Fibroblast of lung (primary cell): ENCODE results near the gene SFN.
"Not testable (repeated sequence)": the region's sequence is repeated elsewhere in the genome, so short reads cannot be mapped to it uniquely, and the experiment has no call there.

Experiments used
- CTCF ChIP-seq, 2 donors: IDR thresholded peaks in 1 of 2; conservative IDR thresholded peaks in 1 of 2; 1 replicate in 1 of 2; 2 replicates in 1 of 2; pipeline ENCODE4 v1.5.1; 2011 to 2012; ENCODE audit warnings: low read length in 2 of 2, control low read depth in 1 of 2, inconsistent platforms in 1 of 2, low read depth in 1 of 2, mild to moderate bottlenecking in 1 of 2
- EZH2 ChIP-seq: IDR thresholded peaks from 2 replicates; pipeline ENCODE4 v1.5.1; 2012; ENCODE audit warnings: low read length, control low read depth, mild to moderate bottlenecking; ENCODE audit errors: missing control alignments

DNA sequence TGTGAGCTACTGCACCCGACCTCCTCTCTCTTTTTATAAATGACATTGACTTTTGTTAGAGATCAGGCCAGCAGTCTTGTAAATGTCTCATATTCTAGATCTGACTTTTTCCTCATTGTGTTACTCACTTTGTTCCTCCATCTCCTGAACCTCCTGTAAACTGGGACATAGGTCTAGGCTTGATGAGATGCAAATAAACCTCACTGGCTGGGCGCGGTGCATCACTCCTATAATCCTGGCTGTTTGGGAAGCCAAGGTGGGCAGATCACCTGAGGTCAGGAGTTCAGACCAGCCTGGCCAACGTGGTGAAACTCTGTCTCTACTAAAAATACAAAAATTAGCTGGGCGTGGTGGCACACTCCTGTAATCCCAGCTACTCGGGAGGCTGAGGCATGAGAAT is 15.1 kb upstream of the SFN start:
- not testable (repeated sequence) for TF ChIP-seq CTCF (conservative IDR thresholded peaks at IDR 0.05 in 1 of 2, IDR thresholded peaks at IDR 0.05 in 1 of 2; ENCODE audit: low read depth in 1 of 2, low read length in 2 of 2); EZH2
